Measurements from ENCODE around the gene SUN5.
"Not testable (repeated sequence)": the region's sequence is repeated elsewhere in the genome, so short reads cannot be mapped to it uniquely, and the experiment has no call there.

SUN5 gene

GRCh38 chr20:33004141-33004751, at the start of gene SUN5:
Gene SUN5, minus strand, starts transcription at chr20:33004433. Its CDS starts 93 bp downstream, at chr20:33004340.
- no peak for DNase-seq

DNA sequence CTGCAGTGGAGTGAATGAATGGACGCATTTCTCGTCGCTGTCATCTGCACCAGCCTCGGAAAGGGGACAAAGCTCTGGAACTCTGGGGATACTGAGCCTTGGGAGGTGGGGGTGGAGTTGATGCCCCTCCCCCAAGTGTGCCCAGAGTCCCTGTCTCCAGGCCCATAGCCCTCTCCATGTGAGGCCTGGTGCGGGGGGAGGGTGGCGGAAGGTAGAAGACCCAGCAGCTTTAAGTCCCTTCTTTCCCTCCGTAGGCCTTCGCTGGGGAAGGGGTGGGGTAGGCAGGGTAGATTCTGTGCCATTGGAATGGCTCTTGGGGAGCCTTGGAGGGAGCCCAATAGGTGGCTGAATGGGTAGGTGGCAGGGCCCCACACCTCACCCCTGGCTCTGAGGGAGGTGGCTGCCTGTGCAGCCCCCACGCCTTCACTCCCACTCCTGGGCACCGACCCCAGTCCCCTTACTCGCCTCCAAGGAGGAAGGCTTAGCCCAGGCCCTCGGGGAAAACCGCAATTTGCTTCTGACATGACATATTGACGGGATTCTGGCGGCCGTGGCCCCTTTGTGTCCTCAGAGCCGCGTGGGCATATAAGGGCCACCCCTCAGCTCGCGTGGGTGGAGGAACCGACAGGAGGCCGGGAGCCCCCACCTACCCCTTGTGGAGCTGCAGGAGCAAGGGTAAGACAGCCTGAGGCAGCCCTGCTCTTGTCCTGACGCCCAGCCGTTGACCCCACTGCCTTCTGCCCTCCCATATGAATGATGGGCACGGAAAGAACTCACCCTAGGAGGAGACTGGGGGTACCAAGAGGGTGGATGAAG, 49.3 kb upstream of the SUN5 start, which contains the start of gene BPIFB3:
Gene BPIFB3, plus strand, starts transcription at position 613 of the 816 bp plus-strand sequence. CDS start 1,533 bp downstream, outside the sequence.
- DNase-seq = no peak

DNA sequence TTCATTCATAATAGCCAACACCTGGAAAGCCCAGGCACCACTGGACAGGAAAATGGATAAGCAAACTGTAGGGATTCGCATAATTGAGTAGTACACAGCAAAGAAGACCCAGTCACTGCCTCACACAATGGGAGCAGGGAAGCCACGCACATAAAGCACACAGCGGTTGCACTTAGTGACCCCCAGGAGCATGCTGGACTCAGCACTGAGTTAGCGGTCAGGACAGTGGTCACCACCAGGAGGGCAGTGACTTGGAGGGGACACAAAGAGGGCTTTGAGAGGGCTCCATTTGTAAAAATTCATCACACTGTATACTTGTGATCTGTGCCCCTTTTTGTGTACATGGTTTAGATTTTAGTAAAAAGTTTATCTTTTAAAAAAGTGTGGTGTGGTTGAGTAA, 47.1 kb upstream of the SUN5 start:
- DNase-seq = no peak

DNA sequence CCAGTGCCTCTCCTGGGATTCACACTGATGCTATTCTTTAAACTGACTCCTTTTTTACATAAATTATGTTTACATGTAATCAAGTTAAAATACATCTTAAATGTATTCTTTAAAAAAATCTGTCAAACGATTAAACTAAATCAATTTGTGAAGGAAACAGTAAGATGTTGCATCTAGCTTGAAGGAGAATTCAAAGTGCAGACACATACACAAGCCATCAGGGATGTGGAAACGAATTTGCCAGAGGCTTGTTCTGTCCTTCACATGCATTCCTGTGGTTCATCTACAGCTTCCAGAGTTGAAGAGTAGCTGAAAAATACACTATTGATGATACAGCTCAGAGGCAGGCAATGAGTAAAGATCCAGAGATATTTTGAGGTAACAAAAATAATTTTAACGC, 42.2 kb upstream of the SUN5 start:
- DNase-seq = no peak

DNA sequence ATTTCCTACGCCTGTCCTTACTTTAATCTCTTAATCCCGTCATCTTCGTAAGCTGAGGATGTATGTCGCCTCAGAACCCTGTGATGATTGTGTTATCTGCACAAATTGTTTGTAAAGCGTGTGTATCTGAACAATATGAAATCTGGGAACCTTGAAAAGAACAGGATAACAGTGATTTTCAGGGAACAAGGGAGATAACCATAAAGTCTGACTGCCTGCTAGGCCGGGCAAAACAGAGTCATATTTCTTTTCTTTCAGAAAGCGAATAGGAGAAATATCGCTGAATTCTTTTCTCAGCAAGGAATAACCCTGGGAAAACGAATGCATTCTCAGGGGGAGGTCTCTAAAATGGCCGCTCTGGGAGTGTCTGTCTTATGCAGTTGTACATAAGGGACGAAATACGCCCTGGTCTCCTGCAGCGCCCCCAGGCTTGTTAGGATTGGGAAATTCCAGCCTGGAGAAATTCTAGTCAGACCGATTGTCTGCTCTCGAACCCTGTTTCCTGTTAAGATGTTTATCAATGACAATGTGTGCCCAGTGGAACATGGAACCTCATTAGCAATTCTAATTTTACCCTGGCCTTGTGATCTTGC, 41.0 kb upstream of the SUN5 start:
- not testable (repeated sequence) for DNase-seq

DNA sequence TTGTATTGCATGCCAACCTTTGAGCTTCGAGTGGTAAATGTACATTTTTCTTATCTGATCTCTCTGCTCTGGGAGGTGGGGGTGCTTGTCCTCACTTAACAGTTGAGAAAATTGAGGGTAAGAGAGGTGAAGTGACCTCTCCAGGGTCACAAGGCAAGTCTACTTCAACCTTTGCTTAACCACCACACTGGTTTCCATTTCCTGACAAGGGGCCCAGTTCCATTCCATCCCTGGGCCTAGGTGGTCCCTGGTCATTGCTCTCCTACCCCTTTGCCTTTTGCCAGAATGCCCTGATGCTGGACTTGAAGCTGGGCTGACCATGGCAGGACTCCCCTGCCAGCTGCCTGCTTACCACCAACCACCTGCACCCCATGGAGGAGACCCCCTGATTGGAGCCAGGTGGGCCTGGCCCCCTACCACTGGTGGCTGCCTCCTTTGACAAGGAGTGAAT, 39.5 kb upstream of the SUN5 start:
- no peak for DNase-seq

DNA sequence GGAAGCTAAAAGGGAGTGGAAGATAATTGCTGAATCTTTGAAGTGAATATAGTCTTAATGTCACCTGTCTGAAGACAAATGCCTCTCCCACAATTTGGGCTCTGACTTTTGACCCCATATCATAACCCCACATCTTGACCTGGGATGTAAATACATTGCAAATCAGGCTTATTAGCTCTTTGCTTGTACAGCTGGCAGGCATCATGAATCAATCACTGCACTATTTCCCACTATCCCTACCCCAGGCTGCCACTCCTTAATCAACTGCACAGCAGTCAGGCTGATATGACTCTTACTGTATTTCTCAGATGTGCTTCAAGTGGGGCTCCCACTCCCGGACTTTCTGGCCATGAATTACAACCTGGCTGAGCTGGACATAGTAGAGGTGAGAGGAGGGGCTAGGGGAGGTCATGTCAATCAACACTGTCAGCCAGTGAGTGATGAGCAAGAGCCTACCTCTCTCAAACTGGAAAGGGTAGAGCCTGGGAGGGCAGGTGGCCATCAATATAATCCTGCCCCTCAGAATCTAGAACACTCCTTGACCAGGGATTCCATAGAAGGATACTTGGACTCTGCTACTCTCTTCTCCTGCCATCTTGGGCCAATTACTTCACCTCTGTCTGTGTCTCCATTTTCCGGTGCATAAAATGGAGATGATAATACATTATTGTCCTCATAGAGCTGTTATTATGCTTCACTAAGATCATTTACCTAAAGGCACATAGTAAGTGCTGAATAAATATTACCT, 38.9 kb upstream of the SUN5 start:
- no peak for DNase-seq

GRCh38 chr20:33042430-33042829, 38.2 kb upstream of the SUN5 start:
- no peak for DNase-seq

DNA sequence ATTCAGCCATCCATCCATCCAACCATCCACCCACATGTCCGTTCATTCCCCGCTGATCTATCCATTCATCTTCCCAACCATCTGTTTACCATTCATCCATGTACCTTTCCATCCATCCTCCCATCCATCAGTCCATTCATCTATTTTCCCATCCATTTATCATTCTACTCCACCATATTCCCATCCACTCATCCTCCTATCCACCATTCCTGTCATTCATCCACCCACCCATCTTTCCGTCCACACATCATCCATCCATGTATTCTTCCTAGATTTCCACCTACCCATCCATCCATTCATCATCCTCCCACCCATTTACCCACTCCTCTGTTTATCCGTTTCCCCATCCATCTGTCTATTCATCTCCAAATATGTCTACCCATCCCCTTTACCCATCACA, 34.0 kb upstream of the SUN5 start:
- DNase-seq = no peak

DNA sequence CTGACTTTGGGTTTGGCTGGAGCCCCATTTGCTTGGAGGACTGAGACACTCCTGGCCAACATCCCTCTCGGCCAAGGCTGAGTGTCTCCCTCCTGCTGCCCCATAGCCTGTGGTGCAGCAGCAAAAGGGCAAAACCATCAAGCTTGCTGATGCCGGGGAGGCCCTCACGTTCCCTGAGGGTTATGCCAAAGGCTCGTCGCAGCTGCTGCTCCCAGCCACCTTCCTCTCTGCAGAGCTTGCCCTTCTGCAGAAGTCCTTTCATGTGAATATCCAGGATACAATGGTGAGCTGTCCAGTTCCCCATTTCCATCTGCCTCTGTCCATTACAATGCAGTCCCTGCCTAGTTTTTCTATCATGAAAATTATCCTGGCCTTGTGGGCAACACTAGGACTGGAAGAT, 33.2 kb upstream of the SUN5 start:
- no peak for DNase-seq

GRCh38 chr20:33034901-33035492, 30.8 kb upstream of the SUN5 start:
- DNase-seq = no peak

DNA sequence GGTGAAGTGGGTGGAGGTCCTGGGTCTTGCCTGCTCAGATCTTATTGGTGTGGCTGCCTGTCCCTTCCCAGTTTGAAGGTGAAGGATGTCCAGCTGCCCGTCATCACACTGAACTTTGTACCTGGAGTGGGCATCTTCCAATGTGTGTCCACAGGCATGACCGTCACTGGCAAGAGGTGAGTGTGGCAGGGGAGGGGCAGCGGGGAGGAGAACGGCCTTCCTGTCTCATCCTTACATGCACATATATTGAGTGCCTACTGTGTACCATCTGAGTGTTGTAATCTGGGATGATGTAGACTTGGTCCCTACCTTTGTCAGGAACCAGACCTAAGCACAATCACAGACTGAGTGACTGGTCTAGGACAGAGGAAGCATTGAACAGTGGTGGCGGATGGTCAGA, 29.9 kb upstream of the SUN5 start:
- DNase-seq = no peak

DNA sequence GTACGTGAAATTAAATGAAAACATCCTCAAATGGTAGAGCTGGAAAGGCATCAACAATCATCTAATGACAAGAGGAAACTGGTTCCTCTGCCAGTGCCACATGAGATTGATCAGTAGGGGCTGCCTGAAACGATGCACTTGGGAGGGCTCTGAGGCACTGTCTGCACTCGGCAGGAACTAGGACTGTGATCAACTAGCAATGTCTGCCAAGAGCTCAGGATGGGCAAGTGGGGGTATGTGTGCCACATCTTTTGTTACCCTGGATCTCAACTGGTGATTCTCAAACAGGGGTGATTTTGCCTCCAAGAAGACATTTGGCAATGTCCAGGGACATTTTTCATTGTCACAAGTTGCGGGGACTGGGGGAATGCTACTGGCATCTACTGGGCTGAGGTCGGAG, 29.1 kb upstream of the SUN5 start:
- DNase-seq = no peak

- no peak for DNase-seq
These were observed 28.3 kb upstream of the SUN5 start for GRCh38 chr20:33032555-33032954.

DNA sequence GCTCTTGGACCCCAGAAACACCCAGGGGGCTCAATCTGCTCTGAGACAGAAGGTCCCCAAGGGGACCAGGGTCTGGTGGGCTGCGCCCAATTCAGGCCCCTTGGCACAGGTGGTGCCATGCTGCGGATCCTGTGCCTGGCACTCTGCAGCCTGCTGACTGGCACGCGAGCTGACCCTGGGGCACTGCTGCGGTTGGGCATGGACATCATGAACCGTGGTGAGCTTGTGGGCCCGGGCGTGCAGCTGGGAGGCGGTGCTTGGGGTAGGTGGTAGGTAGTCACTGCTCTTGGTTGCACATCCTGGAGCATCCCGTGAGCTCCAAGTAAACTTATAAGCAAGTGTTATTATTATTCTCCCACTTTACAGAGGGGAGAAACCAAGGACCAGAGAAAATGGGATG, 27.3 kb upstream of the SUN5 start, which contains the start of gene BPIFB6:
Gene BPIFB6, plus strand, starts transcription at position 118 of the 400 bp plus-strand sequence. Its CDS starts 0 bp downstream, at position 118.
- DNase-seq = no peak

- no peak for DNase-seq
These were observed 26.3 kb upstream of the SUN5 start for GRCh38 chr20:33030569-33030968.

DNA sequence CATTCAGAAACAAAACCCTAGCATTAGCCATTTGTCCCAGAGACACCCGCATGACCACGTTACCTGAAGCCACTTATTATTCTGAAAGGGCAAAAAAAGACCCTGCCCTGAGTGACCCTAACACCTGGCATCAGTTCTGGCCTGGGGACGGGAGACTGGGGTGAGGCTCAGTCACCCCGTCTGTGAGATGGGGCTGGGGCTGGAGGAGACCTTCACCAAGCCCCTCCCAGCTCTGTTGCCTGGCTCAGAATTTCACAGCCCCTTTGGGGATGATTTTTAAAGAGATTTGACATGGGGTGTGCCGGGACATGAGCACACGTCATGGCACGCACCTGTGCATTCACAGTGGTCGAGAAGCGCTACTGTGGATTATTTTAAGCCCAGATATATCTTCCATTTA, 25.8 kb upstream of the SUN5 start:
- DNase-seq = no peak

DNA sequence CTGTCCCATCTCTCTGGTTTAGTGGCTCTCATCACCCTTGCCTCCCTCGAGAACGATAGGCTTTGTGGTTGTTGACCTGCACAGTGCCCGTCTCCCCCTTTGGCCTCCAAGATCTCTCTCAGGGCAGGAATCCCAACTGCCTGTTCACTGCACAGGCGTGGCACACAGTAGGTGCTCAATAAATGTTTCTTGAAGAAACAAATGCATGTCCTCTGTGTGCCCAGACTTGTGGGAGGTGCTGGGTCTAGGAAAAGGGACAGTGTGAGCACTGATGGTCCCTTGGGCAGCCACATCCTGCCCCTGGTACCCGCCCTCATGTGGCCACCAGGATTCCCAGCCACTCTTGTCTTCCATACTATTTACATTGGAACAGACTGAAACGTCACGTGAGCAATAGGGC, 24.6 kb upstream of the SUN5 start:
- DNase-seq = no peak

DNA sequence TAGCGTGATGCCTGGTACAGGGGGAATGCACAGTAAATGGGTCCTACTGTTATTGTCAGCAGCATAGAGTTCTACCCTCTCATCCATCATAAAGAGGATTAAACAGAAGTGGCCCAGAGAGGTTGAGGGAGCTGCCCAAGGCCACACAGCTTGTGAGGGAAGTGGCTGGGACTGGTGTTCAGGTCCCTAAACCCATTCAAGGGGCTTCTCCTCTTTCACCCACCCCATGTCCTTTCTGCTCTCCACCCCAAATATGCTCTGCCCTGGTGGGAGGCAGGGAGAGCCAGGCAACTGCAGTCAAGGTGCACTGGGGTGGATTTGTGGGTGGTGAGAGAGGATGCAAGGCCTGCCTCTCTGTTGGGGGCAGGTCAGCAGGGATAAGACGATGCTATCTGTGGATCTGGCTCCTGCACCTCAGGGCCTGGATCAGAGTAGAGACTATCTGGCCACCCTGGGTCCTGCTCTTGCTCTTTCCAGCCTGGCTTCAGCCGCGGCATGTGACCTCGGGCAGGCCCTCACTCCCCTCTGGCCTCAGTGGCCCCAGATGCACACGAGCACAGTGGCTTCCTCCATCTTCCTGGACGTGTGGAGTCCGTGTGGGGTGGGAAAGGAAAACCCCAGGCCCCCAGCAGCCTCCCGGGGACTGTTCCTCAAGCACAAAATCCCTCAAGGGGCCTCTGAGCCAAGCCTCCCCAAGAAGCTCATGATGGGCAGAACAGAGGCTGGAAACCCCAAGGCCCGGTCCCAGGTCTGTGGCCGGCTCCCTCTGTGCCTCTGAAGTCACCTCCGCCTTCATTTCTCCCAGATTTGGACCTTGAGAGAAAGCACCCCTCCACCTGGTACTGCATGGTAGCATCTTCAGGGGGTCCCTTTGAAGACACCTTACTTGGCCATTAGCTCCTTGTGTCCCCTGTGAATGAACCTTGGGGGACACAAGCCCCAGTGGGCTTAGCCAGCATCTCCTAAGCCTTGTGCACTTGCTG, 23.8 kb upstream of the SUN5 start:
- no peak for DNase-seq

GRCh38 chr20:33026779-33027759, 22.8 kb upstream of the SUN5 start:
- DNase-seq = no peak

All from NCI-H1417 treated with DMSO at 0.1 percent for 48 hours (cell line).